Liver (tissue), 3 donors: ENCODE data around the gene ABCC10.

Source experiments
- ATF3 ChIP-seq: IDR thresholded peaks from 2 replicates; pipeline ENCODE4 v1.6.1; 2016; ENCODE audit warnings: antibody characterized with exemption
- CTCF ChIP-seq: fragments of 150-350 bp; IDR thresholded peaks from 2 replicates; pipeline ENCODE4 v1.5.1; 2017; ENCODE audit warnings: improper control_type of control experiment, low read depth, low read length; ENCODE audit not compliant: missing input control
- GABPA ChIP-seq, 2 donors: IDR thresholded peaks in 1 of 2; conservative IDR thresholded peaks in 1 of 2; 2 replicates each; pipeline ENCODE4 v1.6.1; 2016; ENCODE audit warnings: antibody characterized with exemption in 2 of 2, mild to moderate bottlenecking in 1 of 2, moderate library complexity in 1 of 2
- HNF4G ChIP-seq: IDR thresholded peaks from 2 replicates; pipeline ENCODE4 v1.6.1; 2016; ENCODE audit warnings: antibody characterized with exemption
- REST ChIP-seq: IDR thresholded peaks from 2 replicates; pipeline ENCODE4 v1.6.1; 2016; ENCODE audit warnings: antibody characterized with exemption, mild to moderate bottlenecking
- TAF1 ChIP-seq: conservative IDR thresholded peaks from 2 replicates; pipeline ENCODE4 v1.6.1; 2016; ENCODE audit warnings: antibody characterized with exemption, mild to moderate bottlenecking
- donor health status: healthy.
- donor health status: healthy.

GRCh38 chr6:43408259-43408658 lies 19.1 kb upstream of the ABCC10 start:
- TF ChIP-seq GABPA (IDR thresholded peaks at IDR 0.05 in 1 of 2, conservative IDR thresholded peaks at IDR 0.05 in 1 of 2) = no peak
- TF ChIP-seq CTCF = no peak
- TF ChIP-seq TAF1 = no peak
- TF ChIP-seq REST = no peak
- no peak for TF ChIP-seq ATF3
- TF ChIP-seq HNF4G = no peak
